HCT116 (cell line): ENCODE results near the gene MED15. TPM values are rescaled to one million over a fixed set of nuclear protein-coding genes. Genes with fewer than 3 reads are reported as not detected.

Experiments
- ATAC-seq: fragments of 200-7000 bp; cut with Tn5 transposase; 2 replicates; pipeline ENCODE4 v1.9.1; 2020; ENCODE audit warnings: mild to moderate bottlenecking, moderate library complexity
- BruUV-seq: library from RNA; stranded (reverse); fragments of 400-500 nt; replicated peaks from 2 replicates; lab custom pipeline; 2021; lab: Mats Ljungman, UMichigan
- CTCF ChIA-PET: fragments of 300-600 bp; sonication (Branson Sonifier 250); formaldehyde crosslinking; loops from one replicate; lab custom pipeline; 2021; ENCODE audit warnings: antibody characterized with exemption; lab: Charles Lee
- POLR2A ChIA-PET: fragments of 300-600, 350-600 bp; sonication (Branson Sonifier 250); formaldehyde crosslinking; loops from one replicate; lab custom pipeline; 2021; ENCODE audit warnings: antibody characterized with exemption; lab: Charles Lee
- RAD21 ChIA-PET, 2 experiments: fragments of 300-600 bp; sonication (Branson Sonifier 250); formaldehyde crosslinking; loops; one replicate each; lab custom pipeline; 2023; ENCODE audit warnings: low total read pairs in 2 of 2; ENCODE audit not compliant: uncharacterized antibody in 2 of 2, unreplicated experiment in 2 of 2, low non-redundant PET in 1 of 2; lab: Charles Lee
- DNase-seq: peaks from one replicate; pipeline ENCODE4 v3.0.0-alpha.2; 2010; ENCODE audit warnings: low read depth, low spot score
- H2AFZ ChIP-seq: fragments of 200-600 bp; shearing (Covaris generic), sonication (generic); 2 replicates; pipeline ENCODE4 v1.6.1; 2017; ENCODE audit warnings: low read depth, mixed run types, mixed read lengths, antibody characterized with exemption, low read length; ENCODE audit not compliant: poor library complexity, severe bottlenecking
- H3K27ac ChIP-seq: 2 replicates; pipeline ENCODE4 v1.5.1; 2012; ENCODE audit warnings: low read depth, low read length
- H3K27me3 ChIP-seq: fragments of 200-600 bp; sonication (generic); 2 replicates; pipeline ENCODE4 v1.6.1; 2016; ENCODE audit warnings: mixed run types, low read length, mixed read lengths; ENCODE audit not compliant: insufficient read depth
- H3K36me3 ChIP-seq, 2 experiments: fragments of 200-500 bp in 1 of 2; fragments of 200-600 bp in 1 of 2; sonication (Bioruptor generic) in 1 of 2; sonication (generic) in 1 of 2; 2 replicates each; pipeline versions ENCODE4 v1.5.1 to v1.6.1; 2014 to 2016; ENCODE audit warnings: low read length in 2 of 2, inconsistent platforms in 1 of 2, mixed read lengths in 1 of 2, mixed run types in 1 of 2; ENCODE audit not compliant: insufficient read depth in 2 of 2, control insufficient read depth in 1 of 2
- H3K4me1 ChIP-seq, 2 experiments: fragments of 200-600 bp in 1 of 2; sonication (generic) in 1 of 2; 2 replicates each; pipeline versions ENCODE4 v1.5.1 to v1.6.1; 2012 to 2017; ENCODE audit warnings: low read length in 2 of 2, inconsistent platforms in 1 of 2, mild to moderate bottlenecking in 1 of 2, mixed read lengths in 1 of 2, mixed run types in 1 of 2, moderate library complexity in 1 of 2; ENCODE audit not compliant: insufficient read depth in 2 of 2, control insufficient read depth in 1 of 2
- H3K4me2 ChIP-seq: fragments of 200-600 bp; sonication (generic); 2 replicates; pipeline ENCODE4 v1.6.1; 2017; ENCODE audit warnings: mixed run types, low read length, mixed read lengths
- H3K4me3 ChIP-seq, 2 experiments: fragments of 200-600 bp in 1 of 2; sonication (generic) in 1 of 2; replicated peaks in 1 of 2; 2 replicates each; pipeline ENCODE4 v1.5.1; 2011 to 2016; ENCODE audit warnings: low read length in 2 of 2, control low read depth in 1 of 2, low read depth in 1 of 2, mild to moderate bottlenecking in 1 of 2, mixed read lengths in 1 of 2, mixed run types in 1 of 2
- H3K79me2 ChIP-seq: fragments of 200-600 bp; sonication (generic); 2 replicates; pipeline ENCODE4 v1.6.1; 2017; ENCODE audit warnings: mild to moderate bottlenecking, mixed run types, low read length, moderate library complexity, mixed read lengths; ENCODE audit not compliant: insufficient read depth
- H3K9ac ChIP-seq: fragments of 200-600 bp; sonication (generic); 2 replicates; pipeline ENCODE4 v1.6.1; 2016; ENCODE audit warnings: low read length, mixed read lengths
- H3K9me2 ChIP-seq: fragments of 200-600 bp; sonication (generic), shearing (Covaris generic); 2 replicates; pipeline ENCODE4 v1.6.1; 2017; ENCODE audit warnings: mixed run types, mild to moderate bottlenecking, moderate library complexity; ENCODE audit not compliant: insufficient read depth
- H3K9me3 ChIP-seq, 2 experiments: fragments of 200-500 bp in 1 of 2; fragments of 200-600 bp in 1 of 2; sonication (Bioruptor generic) in 1 of 2; sonication (generic) in 1 of 2; 2 replicates each; pipeline ENCODE4 v1.6.1; 2014 to 2017; ENCODE audit warnings: low read length in 2 of 2, mixed read lengths in 2 of 2, inconsistent platforms in 1 of 2, low read depth in 1 of 2, mild to moderate bottlenecking in 1 of 2, mixed run types in 1 of 2, moderate library complexity in 1 of 2; ENCODE audit not compliant: control insufficient read depth in 1 of 2, insufficient read depth in 1 of 2
- H4K20me1 ChIP-seq: fragments of 200-600 bp; sonication (generic), shearing (Covaris generic); 2 replicates; pipeline ENCODE4 v1.6.1; 2017; ENCODE audit warnings: mixed run types, mild to moderate bottlenecking, moderate library complexity; ENCODE audit not compliant: insufficient read depth
- ELF1 ChIP-seq: IDR thresholded peaks from 2 replicates; pipeline ENCODE4 v1.6.1; 2012; ENCODE audit warnings: low read depth, borderline replicate concordance
- JUND ChIP-seq: IDR thresholded peaks from 2 replicates; pipeline ENCODE4 v1.6.1; 2012
- RAD21 ChIP-seq: IDR thresholded peaks from 2 replicates; pipeline ENCODE4 v1.6.1; 2012; ENCODE audit warnings: low read depth, mild to moderate bottlenecking
- YY1 ChIP-seq: IDR thresholded peaks from 2 replicates; pipeline ENCODE4 v1.6.1; 2011; ENCODE audit warnings: low read length, low read depth, moderate library complexity, mild to moderate bottlenecking; ENCODE audit not compliant: insufficient replicate concordance; ENCODE audit errors: extremely low read depth
- intact Hi-C: fragments of 100-400 bp; cut with micrococcal nuclease; formaldehyde crosslinking; loops from 2 replicates; pipeline ENCODE4 v1.10.0; 2022
- total RNA-seq: library from RNA; stranded (reverse); gene quantifications from one replicate; pipeline ENCODE4 v1.2.1, GENCODE V29; 2021; ENCODE audit not compliant: unreplicated experiment
- TF ChIP-seq, protein P1 (sequence below): IDR thresholded peaks from 2 replicates; pipeline ENCODE4 v1.6.1; 2011; ENCODE audit warnings: mild to moderate bottlenecking, low read length, moderate library complexity; ENCODE audit not compliant: insufficient replicate concordance; ENCODE audit errors: extremely low read depth

Gene MED15
- total RNA-seq, 1 experiment from 2014 or later = 81.3 TPM

GRCh38 chr22:20550851-20551744 is 43.7 kb downstream of the MED15 start:
- intact Hi-C loops = no loop called here
- RAD21 ChIA-PET = no interaction called here
- peaks cover 4% of the 10 kb centered on the region; the same call in 1 of the 2 replicates for H4K20me1 ChIP-seq

More at GRCh38 chr22:20550851-20551744, 43.7 kb downstream of the MED15 start:
- H3K27ac ChIP-seq = no peak overlapping the region
- no TSS peak for BruUV-seq
- no peaks in the 10 kb centered on the region for H3K9me2 ChIP-seq
- no peak overlapping the region for H3K9ac ChIP-seq
- no peak overlapping the region for H3K4me2 ChIP-seq
- DNase-seq (no peak), ATAC-seq (no peak)
- ChIA-PET POLR2A (no interaction called here), CTCF (interaction anchor here (0.6 kb wide), 1 partner anchor 13 kb away, joined by 3 read pairs; no protein-coding TSS in a partner anchor)
- peaks cover 53% of the 10 kb centered on the region for H3K79me2 ChIP-seq
- H3K36me3 ChIP-seq = peaks cover 18 to 34% of the 10 kb centered on the region in 2 experiments; a peak in 3 of 4 replicates
- no peak overlapping the region for H3K4me3 ChIP-seq
- TF ChIP-seq YY1 (no peak), ELF1 (no peak), RAD21 (no peak), JUND (no peak)
- TF ChIP-seq, protein P1, sequence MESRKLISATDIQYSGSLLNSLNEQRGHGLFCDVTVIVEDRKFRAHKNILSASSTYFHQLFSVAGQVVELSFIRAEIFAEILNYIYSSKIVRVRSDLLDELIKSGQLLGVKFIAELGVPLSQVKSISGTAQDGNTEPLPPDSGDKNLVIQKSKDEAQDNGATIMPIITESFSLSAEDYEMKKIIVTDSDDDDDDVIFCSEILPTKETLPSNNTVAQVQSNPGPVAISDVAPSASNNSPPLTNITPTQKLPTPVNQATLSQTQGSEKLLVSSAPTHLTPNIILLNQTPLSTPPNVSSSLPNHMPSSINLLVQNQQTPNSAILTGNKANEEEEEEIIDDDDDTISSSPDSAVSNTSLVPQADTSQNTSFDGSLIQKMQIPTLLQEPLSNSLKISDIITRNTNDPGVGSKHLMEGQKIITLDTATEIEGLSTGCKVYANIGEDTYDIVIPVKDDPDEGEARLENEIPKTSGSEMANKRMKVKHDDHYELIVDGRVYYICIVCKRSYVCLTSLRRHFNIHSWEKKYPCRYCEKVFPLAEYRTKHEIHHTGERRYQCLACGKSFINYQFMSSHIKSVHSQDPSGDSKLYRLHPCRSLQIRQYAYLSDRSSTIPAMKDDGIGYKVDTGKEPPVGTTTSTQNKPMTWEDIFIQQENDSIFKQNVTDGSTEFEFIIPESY = no peak
- H2AFZ ChIP-seq = no peak overlapping the region
- no peaks in the 10 kb centered on the region for H3K4me1 ChIP-seq
- H3K27me3 ChIP-seq = no peaks in the 10 kb centered on the region
- no peaks in the 10 kb centered on the region for H3K9me3 ChIP-seq
